ENCODE results near the gene RIPK3. TPM values are rescaled to one million over a fixed set of nuclear protein-coding genes. Genes with fewer than 3 reads are reported as not detected.

RIPK3 gene
- total RNA-seq, 2 experiments from 2014 or later, result 5.9 to 6.5 TPM

- TF ChIP-seq CTCF (IDR thresholded peaks at IDR 0.05), result no peak
- DNase-seq, result no peak
- Mint-ChIP-seq H3K9me3 (no peaks in the 10 kb centered on the region), H3K36me3 (ENCODE audit: low read depth) (peaks cover 16% of the 10 kb centered on the region), H3K4me1 (ENCODE audit: low read depth) (peaks cover 21% of the 10 kb centered on the region), H3K27ac (no peak overlapping the region), H3K27me3 (no peaks in the 10 kb centered on the region), H3K4me3 (no peak overlapping the region)
- POLR2A ChIA-PET, result interaction anchor here (1.1 kb wide), 1 partner anchor 13 kb away, joined by 4 read pairs; the partner anchor contains the start of genes DHRS1 and NOP9
- CTCF ChIA-PET, result interaction anchor here (1.0 to 28.2 kb wide), 4 partner anchors 10 to 41 kb away, joined by 3 to 873 read pairs (median 6); partner anchors contain the start of genes GMPR2, NEDD8, RABGGTA and TINF2
- intact Hi-C loops (cut with micrococcal nuclease), result no loop called here
- no peak for ATAC-seq
These were observed 52.8 kb downstream of the RIPK3 start for GRCh38 chr14:24286996-24287395.

Other genes starting within 250 kb of the RIPK3 start
- 10 to 100 TPM; 90.3 to 93.1 TPM for gene PCK2, start 245.7 kb downstream of the RIPK3 start, total RNA-seq
- 10 to 100 TPM; 59.9 to 63.9 TPM for gene DCAF11, start 225.2 kb downstream of the RIPK3 start, total RNA-seq
- gene NRL, start 225.0 kb downstream of the RIPK3 start, total RNA-seq, result 1 to 10 TPM; 1.8 to 2.5 TPM
- gene FITM1, start 209.3 kb downstream of the RIPK3 start, total RNA-seq, result under 1 TPM; 0.56 to 0.69 TPM
- gene PSME1, start 203.8 kb downstream of the RIPK3 start, total RNA-seq, result 100 to 1,000 TPM; 451 to 460 TPM
- gene EMC9, start 198.4 kb downstream of the RIPK3 start, total RNA-seq, result 10 to 100 TPM; 39.0 to 39.9 TPM
- gene PSME2, start 193.4 kb downstream of the RIPK3 start, total RNA-seq, result 100 to 1,000 TPM; 440 TPM
- gene RNF31, start 192.5 kb downstream of the RIPK3 start, total RNA-seq, result 10 to 100 TPM; 71.6 to 75.0 TPM
- 100 to 1,000 TPM; 112 to 118 TPM for gene IRF9, start 178.7 kb downstream of the RIPK3 start, total RNA-seq
- gene REC8, start 167.9 kb downstream of the RIPK3 start, total RNA-seq, result 10 to 100 TPM; 25.0 to 32.9 TPM
- gene IPO4, start 151.2 kb downstream of the RIPK3 start, total RNA-seq, result 100 to 1,000 TPM in 1 of 2 experiments, 10 to 100 TPM in 1; 98.4 to 102 TPM
- gene TM9SF1, start 144.6 kb downstream of the RIPK3 start, total RNA-seq, result 10 to 100 TPM; 16.3 to 18.0 TPM
- under 1 TPM in 1 of 2 experiments, not detected in 1; 0.18 TPM for gene TSSK4, start 134.3 kb downstream of the RIPK3 start, total RNA-seq
- gene CHMP4A, start 126.5 kb downstream of the RIPK3 start, total RNA-seq, result 10 to 100 TPM; 55.6 to 61.8 TPM
- gene MDP1, start 123.9 kb downstream of the RIPK3 start, total RNA-seq, result 10 to 100 TPM; 11.2 to 11.3 TPM
- gene NEDD8, start 107.6 kb downstream of the RIPK3 start, total RNA-seq, result 100 to 1,000 TPM; 167 to 172 TPM
- gene GMPR2, start 107.1 kb downstream of the RIPK3 start, total RNA-seq, result 10 to 100 TPM; 45.6 to 49.3 TPM
- gene TINF2, start 97.4 kb downstream of the RIPK3 start, total RNA-seq, result 10 to 100 TPM; 77.4 to 84.9 TPM
- gene TGM1, start 76.8 kb downstream of the RIPK3 start, total RNA-seq, result 1 to 10 TPM; 3.0 to 3.1 TPM
- 10 to 100 TPM; 37.6 to 42.7 TPM for gene RABGGTA, start 68.4 kb downstream of the RIPK3 start, total RNA-seq
- 10 to 100 TPM; 11.9 to 13.6 TPM for gene DHRS1, start 40.2 kb downstream of the RIPK3 start, total RNA-seq
- gene NOP9, start 40.1 kb downstream of the RIPK3 start, total RNA-seq, result 10 to 100 TPM; 33.5 to 33.6 TPM
- gene CIDEB, start 32.0 kb downstream of the RIPK3 start, total RNA-seq, result 10 to 100 TPM; 12.1 to 13.6 TPM
- gene LTB4R2, start 29.9 kb downstream of the RIPK3 start, total RNA-seq, result 10 to 100 TPM in 1 of 2 experiments, 1 to 10 TPM in 1; 9.6 to 12.0 TPM
- gene LTB4R, start 28.5 kb downstream of the RIPK3 start, total RNA-seq, result 10 to 100 TPM; 11.6 to 11.7 TPM
- 1 to 10 TPM; 1.3 to 1.5 TPM for gene ADCY4, start 4.9 kb downstream of the RIPK3 start, total RNA-seq
- 1 to 10 TPM; 1.3 to 2.0 TPM for gene NFATC4, start 28.2 kb upstream of the RIPK3 start, total RNA-seq
- under 1 TPM; 0.05 to 0.27 TPM for gene NYNRIN, start 59.0 kb upstream of the RIPK3 start, total RNA-seq
- gene CBLN3, start 89.7 kb upstream of the RIPK3 start, total RNA-seq, result 1 to 10 TPM; 2.9 TPM
- 10 to 100 TPM; 47.5 to 51.7 TPM for gene KHNYN, start 90.0 kb upstream of the RIPK3 start, total RNA-seq
- gene SDR39U1, start 102.8 kb upstream of the RIPK3 start, total RNA-seq, result 10 to 100 TPM; 43.6 to 55.5 TPM
- gene CMA1, start 168.3 kb upstream of the RIPK3 start, total RNA-seq, result under 1 TPM in 1 of 2 experiments, not detected in 1; 0.34 TPM
- not detected for gene CTSG, start 236.3 kb upstream of the RIPK3 start, total RNA-seq